Left lung (tissue), 10 donors: ENCODE results near the gene PBX4. TPM values are rescaled to one million over a fixed set of nuclear protein-coding genes. Genes with fewer than 3 reads are reported as not detected.

Experiments used
- ATAC-seq: fragments of 200-7000 bp; cut with Tn5 transposase; one replicate; pipeline ENCODE4 v1.9.1; 2020; ENCODE audit warnings: moderate library complexity
- DNase-seq, 4 donors: peaks; one replicate each; pipeline ENCODE4 v3.0.0-alpha.2; 2013 to 2020
- H3K27ac ChIP-seq, 2 donors: fragments of 200-600 bp; sonication (generic) in 1 of 2; one replicate each; pipeline versions ENCODE4 v1.5.0 to v1.8.0; 2020 to 2021
- H3K27me3 ChIP-seq, 2 donors: fragments of 200-600 bp; sonication (generic) in 1 of 2; one replicate each; pipeline versions ENCODE4 v1.5.0 to v1.8.0; 2020 to 2021
- H3K36me3 ChIP-seq, 2 donors: fragments of 200-600 bp; sonication (generic) in 1 of 2; one replicate each; pipeline versions ENCODE4 v1.5.0 to v1.8.0; 2020 to 2021
- H3K4me1 ChIP-seq, 2 donors: fragments of 200-600 bp; one replicate each; pipeline ENCODE4 v1.8.0; 2021
- H3K4me3 ChIP-seq, 2 donors: fragments of 200-600 bp; sonication (generic) in 1 of 2; one replicate each; pipeline versions ENCODE4 v1.5.0 to v1.8.0; 2020 to 2021; ENCODE audit warnings: mild to moderate bottlenecking in 1 of 2
- H3K9me3 ChIP-seq, 2 donors: fragments of 200-600 bp; sonication (generic) in 1 of 2; one replicate each; pipeline versions ENCODE4 v1.5.0 to v1.8.0; 2020 to 2021
- intact Hi-C, 2 donors: fragments of 100-400 bp; cut with DNase I; formaldehyde crosslinking; loops; one replicate each; pipeline versions ENCODE4 v1.11.2 to v1.14.2; 2022
- polyA plus RNA-seq, 6 donors: library from polyadenylated mRNA; unstranded; fragments of 120-200 nt; gene quantifications; one replicate each; pipeline ENCODE4 v1.2.1, GENCODE V29; 2013; ENCODE audit not compliant: insufficient read length in 6 of 6
- total RNA-seq, 2 donors: library from RNA; stranded (reverse); fragmentation: NEBNext Ultra II Directional; extraction: Animal tissue kit (Norgen Biotek cat#: 25700); gene quantifications; one replicate each; pipeline ENCODE4 v1.2.1, GENCODE V29; 2021
- TF ChIP-seq, protein P1 (sequence below), 2 donors: fragments of 200-600 bp; sonication (generic) in 1 of 2; IDR thresholded peaks; one replicate each; pipeline versions ENCODE4 v1.5.0 to v1.8.0; 2021; ENCODE audit warnings: antibody characterized with exemption in 2 of 2
- donor health status: DM: no; HTN: yes; CAD: no.
- donor health status: DM: no; HTN: no; CAD: no.

The PBX4 gene
- total and polyA plus RNA-seq, 8 donors, result 1.8 to 22.0 (median 16.1) TPM

- intact Hi-C loops, result no loop called here
- Histone ChIP-seq H3K9me3 (peaks cover 0 to 2% of the 10 kb centered on the region in 2 donors), H3K4me1 (no peaks in the 10 kb centered on the region), H3K27ac (no peak overlapping the region), H3K27me3 (peaks cover 0 to 58% of the 10 kb centered on the region in 2 donors), H3K4me3 (no peak overlapping the region), H3K36me3 (no peaks in the 10 kb centered on the region)
- TF ChIP-seq, protein P1, sequence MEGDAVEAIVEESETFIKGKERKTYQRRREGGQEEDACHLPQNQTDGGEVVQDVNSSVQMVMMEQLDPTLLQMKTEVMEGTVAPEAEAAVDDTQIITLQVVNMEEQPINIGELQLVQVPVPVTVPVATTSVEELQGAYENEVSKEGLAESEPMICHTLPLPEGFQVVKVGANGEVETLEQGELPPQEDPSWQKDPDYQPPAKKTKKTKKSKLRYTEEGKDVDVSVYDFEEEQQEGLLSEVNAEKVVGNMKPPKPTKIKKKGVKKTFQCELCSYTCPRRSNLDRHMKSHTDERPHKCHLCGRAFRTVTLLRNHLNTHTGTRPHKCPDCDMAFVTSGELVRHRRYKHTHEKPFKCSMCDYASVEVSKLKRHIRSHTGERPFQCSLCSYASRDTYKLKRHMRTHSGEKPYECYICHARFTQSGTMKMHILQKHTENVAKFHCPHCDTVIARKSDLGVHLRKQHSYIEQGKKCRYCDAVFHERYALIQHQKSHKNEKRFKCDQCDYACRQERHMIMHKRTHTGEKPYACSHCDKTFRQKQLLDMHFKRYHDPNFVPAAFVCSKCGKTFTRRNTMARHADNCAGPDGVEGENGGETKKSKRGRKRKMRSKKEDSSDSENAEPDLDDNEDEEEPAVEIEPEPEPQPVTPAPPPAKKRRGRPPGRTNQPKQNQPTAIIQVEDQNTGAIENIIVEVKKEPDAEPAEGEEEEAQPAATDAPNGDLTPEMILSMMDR (IDR thresholded peaks at IDR 0.05), result no peak
- DNase-seq (no peak), ATAC-seq (no peak)
These were observed 67.3 kb downstream of the PBX4 start for GRCh38 chr19:19550972-19551852.

DNA sequence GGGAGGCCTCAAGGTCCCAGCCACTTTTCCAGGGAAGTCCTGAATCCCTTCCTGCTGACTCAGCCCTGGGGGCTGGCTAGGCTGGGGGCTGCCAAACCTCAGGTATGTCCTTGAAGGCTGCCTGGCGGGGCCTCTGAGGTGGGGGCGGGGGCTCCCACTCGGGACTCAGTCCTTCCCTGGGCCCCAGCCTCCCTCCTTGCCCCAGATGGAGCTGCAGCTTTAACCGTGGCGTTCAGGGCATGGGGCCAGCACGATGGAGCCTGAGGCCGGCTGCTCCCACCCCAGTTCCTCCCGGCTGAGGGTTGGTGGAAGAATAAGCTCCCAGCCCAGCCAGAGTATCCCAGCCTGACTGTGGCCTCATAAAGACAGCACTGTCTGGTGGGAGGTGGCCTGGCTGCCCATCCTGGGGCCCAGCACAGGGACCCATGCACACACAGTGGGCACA is 68.0 kb downstream of the PBX4 start:
- Histone ChIP-seq H3K27ac (no peak overlapping the region), H3K36me3 (no peaks in the 10 kb centered on the region), H3K4me3 (no peak overlapping the region), H3K27me3 (peaks cover 0 to 62% of the 10 kb centered on the region in 2 donors), H3K4me1 (no peaks in the 10 kb centered on the region), H3K9me3 (peaks cover 0 to 2% of the 10 kb centered on the region in 2 donors)
- ATAC-seq (peak; percentile 11), DNase-seq (peak in 1 of 4 donors; percentile 72)
- intact Hi-C loops, result no loop called here
- TF ChIP-seq, protein P1 (IDR thresholded peaks at IDR 0.05), result no peak

GRCh38 chr19:19549804-19550464 is 68.6 kb downstream of the PBX4 start:
- Histone ChIP-seq H3K27ac (no peak overlapping the region), H3K36me3 (no peaks in the 10 kb centered on the region), H3K9me3 (peaks cover 0 to 2% of the 10 kb centered on the region in 2 donors), H3K4me3 (no peak overlapping the region), H3K4me1 (no peaks in the 10 kb centered on the region), H3K27me3 (peaks cover 0 to 66% of the 10 kb centered on the region in 2 donors)
- intact Hi-C loops, result no loop called here
- no peak for ATAC-seq
- TF ChIP-seq, protein P1 (IDR thresholded peaks at IDR 0.05), result no peak
- DNase-seq, result no peak

- H3K36me3 ChIP-seq, result no peaks in the 10 kb centered on the region
- H3K27ac ChIP-seq, result no peak overlapping the region
- ATAC-seq (no peak), DNase-seq (no peak)
- TF ChIP-seq, protein P1 (IDR thresholded peaks at IDR 0.05), result no peak
- intact Hi-C loops, result no loop called here
- H3K27me3 ChIP-seq, result peaks cover 0 to 66% of the 10 kb centered on the region in 2 donors
- H3K4me1 ChIP-seq, result no peaks in the 10 kb centered on the region
- peaks cover 0 to 2% of the 10 kb centered on the region in 2 donors for H3K9me3 ChIP-seq
- H3K4me3 ChIP-seq, result no peak overlapping the region
These were observed 69.3 kb downstream of the PBX4 start for GRCh38 chr19:19548915-19549759.
